ENCODE results near the gene FGF14.

DNA sequence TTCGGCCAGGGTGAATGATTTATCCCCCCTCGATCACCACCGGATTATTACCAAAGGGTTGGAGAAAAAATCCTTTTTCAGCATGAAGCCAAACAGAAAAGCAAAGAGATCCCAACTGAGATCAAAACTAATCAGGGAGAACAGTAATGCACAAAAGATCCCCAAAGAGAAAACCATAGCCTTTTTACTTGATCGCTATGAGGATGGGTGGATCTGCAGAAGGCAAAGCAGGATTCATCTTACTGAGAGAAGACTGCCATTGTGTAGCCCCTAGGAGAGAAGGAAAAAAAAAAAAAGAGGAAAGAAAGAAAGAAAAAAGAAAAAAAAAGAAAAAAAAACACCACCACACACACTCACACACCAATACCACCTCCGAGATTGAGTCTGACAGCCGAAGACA lies at the start of gene FGF14:
- TF ChIP-seq, protein P1, sequence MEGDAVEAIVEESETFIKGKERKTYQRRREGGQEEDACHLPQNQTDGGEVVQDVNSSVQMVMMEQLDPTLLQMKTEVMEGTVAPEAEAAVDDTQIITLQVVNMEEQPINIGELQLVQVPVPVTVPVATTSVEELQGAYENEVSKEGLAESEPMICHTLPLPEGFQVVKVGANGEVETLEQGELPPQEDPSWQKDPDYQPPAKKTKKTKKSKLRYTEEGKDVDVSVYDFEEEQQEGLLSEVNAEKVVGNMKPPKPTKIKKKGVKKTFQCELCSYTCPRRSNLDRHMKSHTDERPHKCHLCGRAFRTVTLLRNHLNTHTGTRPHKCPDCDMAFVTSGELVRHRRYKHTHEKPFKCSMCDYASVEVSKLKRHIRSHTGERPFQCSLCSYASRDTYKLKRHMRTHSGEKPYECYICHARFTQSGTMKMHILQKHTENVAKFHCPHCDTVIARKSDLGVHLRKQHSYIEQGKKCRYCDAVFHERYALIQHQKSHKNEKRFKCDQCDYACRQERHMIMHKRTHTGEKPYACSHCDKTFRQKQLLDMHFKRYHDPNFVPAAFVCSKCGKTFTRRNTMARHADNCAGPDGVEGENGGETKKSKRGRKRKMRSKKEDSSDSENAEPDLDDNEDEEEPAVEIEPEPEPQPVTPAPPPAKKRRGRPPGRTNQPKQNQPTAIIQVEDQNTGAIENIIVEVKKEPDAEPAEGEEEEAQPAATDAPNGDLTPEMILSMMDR (conservative IDR thresholded peaks at IDR 0.05; ENCODE audit: low read depth, low read length), result no peak
- no peak for TF ChIP-seq EZH2 (IDR thresholded peaks at IDR 0.05; ENCODE audit: low read length, unreplicated experiment)

Measured in PC-3 (cell line).